Measurements from ENCODE around the gene GSC2.

GSC2 gene

GRCh38 chr22:19121631-19122142 is 28.4 kb downstream of the GSC2 start:
- H3K4me3 ChIP-seq (ENCODE audit: low read depth, low read length) = peak overlapping the region; percentile 91

- peak overlapping the region; percentile 91 for H3K4me3 ChIP-seq (ENCODE audit: low read depth, low read length)
Observed at GRCh38 chr22:19120829-19121630, 29.1 kb downstream of the GSC2 start.

GRCh38 chr22:19119949-19120348 is 30.1 kb downstream of the GSC2 start:
- no peak overlapping the region for H3K4me3 ChIP-seq (ENCODE audit: low read depth, low read length)

- H3K4me3 ChIP-seq (ENCODE audit: low read depth, low read length) = no peak overlapping the region
Observed at GRCh38 chr22:19118329-19118880, 31.7 kb downstream of the GSC2 start.

- H3K4me3 ChIP-seq (ENCODE audit: low read depth, low read length) = no peak overlapping the region
Observed at GRCh38 chr22:19117111-19117512, 33.0 kb downstream of the GSC2 start.

GRCh38 chr22:19115628-19116027 is 34.5 kb downstream of the GSC2 start:
- H3K4me3 ChIP-seq (ENCODE audit: low read depth, low read length) = no peak overlapping the region

GRCh38 chr22:19114984-19115552 is 35.0 kb downstream of the GSC2 start:
- no peak overlapping the region for H3K4me3 ChIP-seq (ENCODE audit: low read depth, low read length)

- H3K4me3 ChIP-seq (ENCODE audit: low read depth, low read length) = no peak overlapping the region
Observed at GRCh38 chr22:19113429-19113828, 36.7 kb downstream of the GSC2 start.

- no peak overlapping the region for H3K4me3 ChIP-seq (ENCODE audit: low read depth, low read length)
Observed at GRCh38 chr22:19111584-19111983, 38.5 kb downstream of the GSC2 start.

GRCh38 chr22:19111140-19111539 is 39.0 kb downstream of the GSC2 start:
- no peak overlapping the region for H3K4me3 ChIP-seq (ENCODE audit: low read depth, low read length)

GRCh38 chr22:19110646-19111045 is 39.4 kb downstream of the GSC2 start:
- H3K4me3 ChIP-seq (ENCODE audit: low read depth, low read length) = no peak overlapping the region

- no peak overlapping the region for H3K4me3 ChIP-seq (ENCODE audit: low read depth, low read length)
Observed at GRCh38 chr22:19110064-19110458, 40.0 kb downstream of the GSC2 start.

GRCh38 chr22:19109198-19110063 is 40.7 kb downstream of the GSC2 start:
- no peak overlapping the region for H3K4me3 ChIP-seq (ENCODE audit: low read depth, low read length)

GRCh38 chr22:19108807-19109197 is 41.3 kb downstream of the GSC2 start:
- no peak overlapping the region for H3K4me3 ChIP-seq (ENCODE audit: low read depth, low read length)

GRCh38 chr22:19107730-19108074 is 42.4 kb downstream of the GSC2 start:
- H3K4me3 ChIP-seq (ENCODE audit: low read depth, low read length) = no peak overlapping the region

- no peak overlapping the region for H3K4me3 ChIP-seq (ENCODE audit: low read depth, low read length)
Observed at GRCh38 chr22:19106886-19107729, 43.0 kb downstream of the GSC2 start.

- no peak overlapping the region for H3K4me3 ChIP-seq (ENCODE audit: low read depth, low read length)
Observed at GRCh38 chr22:19105867-19106802, 44.0 kb downstream of the GSC2 start.

GRCh38 chr22:19105456-19105855 is 44.6 kb downstream of the GSC2 start:
- no peak overlapping the region for H3K4me3 ChIP-seq (ENCODE audit: low read depth, low read length)

Measured in iPS-11a (cell line).